Stimulated activated naive CD8-positive, alpha-beta T cell treated with anti-CD3 and anti-CD28 coated beads, Interleukin-15, Interleukin-2, amounts not matched to agents 100 U/mL and 50 U/mL, for 24 hours (primary cell): Measurements from ENCODE around the gene ZNF516.

Experiments
- ATAC-seq: fragments of 150-1000 bp; cut with Tn5 transposase; one replicate; pipeline ENCODE4 v1.10.0; 2021
- DNase-seq: peaks from one replicate; pipeline ENCODE4 v3.0.0; 2021

Gene ZNF516

GRCh38 chr18:76506974-76507764 lies 12.1 kb upstream of the ZNF516 start:
- no peak for ATAC-seq
- DNase-seq: no peak

- ATAC-seq (no peak), DNase-seq (no peak)
These were observed 11.4 kb upstream of the ZNF516 start for GRCh38 chr18:76506395-76506794.

- DNase-seq: no peak
- no peak for ATAC-seq
These were observed 10.6 kb upstream of the ZNF516 start for GRCh38 chr18:76505614-76506013.

- ATAC-seq (no peak), DNase-seq (no peak)
These were observed 9.7 kb upstream of the ZNF516 start for GRCh38 chr18:76504749-76505148.

GRCh38 chr18:76503649-76504386 lies 8.8 kb upstream of the ZNF516 start:
- DNase-seq: no peak

GRCh38 chr18:76502551-76502950 lies 7.5 kb upstream of the ZNF516 start:
- DNase-seq (no peak), ATAC-seq (no peak)

More at GRCh38 chr18:76503649-76504386, 8.8 kb upstream of the ZNF516 start:
- no peak for ATAC-seq

- DNase-seq (no peak), ATAC-seq (peak; percentile 53)
These were observed 4.7 kb upstream of the ZNF516 start for GRCh38 chr18:76499637-76500340.

GRCh38 chr18:76499021-76499420 lies 4.0 kb upstream of the ZNF516 start:
- DNase-seq: no peak
- ATAC-seq: no peak

GRCh38 chr18:76498064-76498463 lies 3.0 kb upstream of the ZNF516 start:
- no peak for ATAC-seq

GRCh38 chr18:76497021-76497420 lies 2.0 kb upstream of the ZNF516 start:
- DNase-seq (no peak), ATAC-seq (no peak)

More at GRCh38 chr18:76498064-76498463, 3.0 kb upstream of the ZNF516 start:
- no peak for DNase-seq

GRCh38 chr18:76496194-76496890 lies 1.3 kb upstream of the ZNF516 start:
- DNase-seq: peak; percentile 48

GRCh38 chr18:76495435-76496193 lies 572 bp upstream of the ZNF516 start:
- peak; percentile 42 for DNase-seq
- ATAC-seq: peak; percentile 8

More at GRCh38 chr18:76496194-76496890, 1.3 kb upstream of the ZNF516 start:
- ATAC-seq: no peak

GRCh38 chr18:76494231-76495005 lies 624 bp downstream of the ZNF516 start:
- DNase-seq (peak; percentile 33), ATAC-seq (no peak)

- no peak for ATAC-seq
- DNase-seq: peak; percentile 27
These were observed 1.6 kb downstream of the ZNF516 start for GRCh38 chr18:76493213-76494161.

- DNase-seq (peak; percentile 100), ATAC-seq (peak; percentile 91)
These were observed 2.3 kb downstream of the ZNF516 start for GRCh38 chr18:76492669-76493212.

GRCh38 chr18:76491776-76492668 lies 3.0 kb downstream of the ZNF516 start:
- DNase-seq (peak; percentile 48), ATAC-seq (peak; percentile 11)

GRCh38 chr18:76491473-76491775 lies 3.6 kb downstream of the ZNF516 start:
- peak; percentile 77 for DNase-seq
- ATAC-seq: no peak
